ENCODE data around the gene SH3RF1.

Gene SH3RF1

GRCh38 chr4:169051761-169052593 lies 218.8 kb downstream of the SH3RF1 start:
- no peak for DNase-seq (ENCODE audit: low read depth)
- no peak overlapping the region for H3K4me3 ChIP-seq (ENCODE audit: low read depth, low read length)
- TF ChIP-seq MYC (IDR thresholded peaks at IDR 0.05; ENCODE audit: low read depth, low read length) (no peak), POLR2A (IDR thresholded peaks at IDR 0.05; ENCODE audit: extremely low read depth, insufficient read length) (no peak)

GRCh38 chr4:169050881-169051760 lies 219.6 kb downstream of the SH3RF1 start:
- DNase-seq (ENCODE audit: low read depth), result no peak
- H3K4me3 ChIP-seq (ENCODE audit: low read depth, low read length), result no peak overlapping the region
- TF ChIP-seq MAX (IDR thresholded peaks at IDR 0.05; ENCODE audit: low read depth, low read length) (no peak), MYC (IDR thresholded peaks at IDR 0.05; ENCODE audit: low read depth, low read length) (no peak), CTCF (IDR thresholded peaks at IDR 0.05; ENCODE audit: low read depth, low read length) (no peak), POLR2A (IDR thresholded peaks at IDR 0.05; ENCODE audit: extremely low read depth, insufficient read length) (no peak)

GRCh38 chr4:169050284-169050683 lies 220.5 kb downstream of the SH3RF1 start:
- DNase-seq (ENCODE audit: low read depth), result no peak
- H3K4me3 ChIP-seq (ENCODE audit: low read depth, low read length), result no peak overlapping the region
- TF ChIP-seq POLR2A (IDR thresholded peaks at IDR 0.05; ENCODE audit: extremely low read depth, insufficient read length), result no peak
- no peak for TF ChIP-seq MAX (IDR thresholded peaks at IDR 0.05; ENCODE audit: low read depth, low read length)
- TF ChIP-seq CTCF (IDR thresholded peaks at IDR 0.05; ENCODE audit: low read depth, low read length), result no peak
- no peak for TF ChIP-seq MYC (IDR thresholded peaks at IDR 0.05; ENCODE audit: low read depth, low read length)

GRCh38 chr4:169048868-169049414 lies 221.8 kb downstream of the SH3RF1 start:
- DNase-seq (ENCODE audit: low read depth), result no peak
- no peak overlapping the region for H3K4me3 ChIP-seq (ENCODE audit: low read depth, low read length)
- TF ChIP-seq CTCF (IDR thresholded peaks at IDR 0.05; ENCODE audit: low read depth, low read length) (no peak), MYC (IDR thresholded peaks at IDR 0.05; ENCODE audit: low read depth, low read length) (no peak), MAX (IDR thresholded peaks at IDR 0.05; ENCODE audit: low read depth, low read length) (no peak), POLR2A (IDR thresholded peaks at IDR 0.05; ENCODE audit: extremely low read depth, insufficient read length) (no peak)

- TF ChIP-seq MYC (IDR thresholded peaks at IDR 0.05; ENCODE audit: low read depth, low read length), result no peak
- no peak for TF ChIP-seq MAX (IDR thresholded peaks at IDR 0.05; ENCODE audit: low read depth, low read length)
- TF ChIP-seq POLR2A (IDR thresholded peaks at IDR 0.05; ENCODE audit: extremely low read depth, insufficient read length), result no peak
- no peak for TF ChIP-seq CTCF (IDR thresholded peaks at IDR 0.05; ENCODE audit: low read depth, low read length)
- DNase-seq (ENCODE audit: low read depth), result no peak
Measured at GRCh38 chr4:169047956-169048355, 222.8 kb downstream of the SH3RF1 start.

More at GRCh38 chr4:169047956-169048355, 222.8 kb downstream of the SH3RF1 start:
- no peak overlapping the region for H3K4me3 ChIP-seq (ENCODE audit: low read depth, low read length)

Data from NB4 (cell line).